Neural cell (in vitro differentiated cells): ENCODE data around the gene SH3GL3. TPM values are rescaled to one million over a fixed set of nuclear protein-coding genes. Genes with fewer than 3 reads are reported as not detected.

ENCODE experiments used
- H2AFZ ChIP-seq: fragments of 200-600, 300-800 bp; sonication (generic), shearing (Covaris generic); 2 replicates; pipeline ENCODE4 v1.6.0; 2014; ENCODE audit warnings: low read depth, mild to moderate bottlenecking, antibody characterized with exemption, low read length, moderate library complexity
- H3F3A ChIP-seq: fragments of 200-600 bp; shearing (Covaris generic); 2 replicates; pipeline ENCODE4 v1.6.1; 2016; ENCODE audit warnings: mild to moderate bottlenecking, moderate library complexity, mixed read lengths, antibody characterized with exemption, low read length; ENCODE audit not compliant: insufficient read depth, poor library complexity, severe bottlenecking
- H3K27ac ChIP-seq: fragments of 200-600, 300-800 bp; sonication (generic), shearing (Covaris generic); 2 replicates; pipeline ENCODE4 v1.5.1; 2014; ENCODE audit warnings: mild to moderate bottlenecking, low read length, moderate library complexity
- H3K27me3 ChIP-seq: fragments of 300-800, 200-600 bp; sonication (generic), shearing (Covaris generic); 2 replicates; pipeline ENCODE4 v1.6.0; 2014; ENCODE audit warnings: mild to moderate bottlenecking, low read depth, low read length, moderate library complexity; ENCODE audit not compliant: insufficient read depth
- H3K36me3 ChIP-seq: fragments of 300-800, 200-600 bp; sonication (generic), shearing (Covaris generic); 2 replicates; pipeline ENCODE4 v1.5.1; 2014; ENCODE audit warnings: mild to moderate bottlenecking, antibody characterized with exemption, low read length, moderate library complexity; ENCODE audit not compliant: insufficient read depth
- H3K4me2 ChIP-seq: fragments of 300-800, 200-600 bp; sonication (generic), shearing (Covaris generic); 2 replicates; pipeline ENCODE4 v1.6.0; 2014; ENCODE audit warnings: mild to moderate bottlenecking, low read length
- H3K4me3 ChIP-seq: fragments of 300-800, 200-600 bp; sonication (generic), shearing (Covaris generic); 2 replicates; pipeline ENCODE4 v1.5.1; 2014; ENCODE audit warnings: mild to moderate bottlenecking, low read length, moderate library complexity
- H3K79me2 ChIP-seq: fragments of 200-600 bp; shearing (Covaris generic); replicated peaks from 2 replicates; pipeline ENCODE4 v1.6.0; 2014; ENCODE audit warnings: mild to moderate bottlenecking, low read length, moderate library complexity; ENCODE audit not compliant: insufficient read depth
- H3K9ac ChIP-seq: fragments of 300-800, 200-600 bp; sonication (generic), shearing (Covaris generic); 2 replicates; pipeline ENCODE4 v1.6.1; 2016; ENCODE audit warnings: mild to moderate bottlenecking, low read length, mixed read lengths
- H3K9me2 ChIP-seq: fragments of 200-600 bp; shearing (Covaris generic); 2 replicates; pipeline ENCODE4 v1.6.1; 2016; ENCODE audit warnings: mild to moderate bottlenecking, low read length, mixed read lengths; ENCODE audit not compliant: insufficient read depth
- H3K9me3 ChIP-seq: fragments of 200-600, 300-800 bp; sonication (generic), shearing (Covaris generic); 2 replicates; pipeline ENCODE4 v1.6.1; 2016; ENCODE audit warnings: mild to moderate bottlenecking, mixed run types, low read length, moderate library complexity, mixed read lengths
- H4K20me1 ChIP-seq: fragments of 200-600 bp; shearing (Covaris generic); 2 replicates; pipeline ENCODE4 v1.6.1; 2016; ENCODE audit warnings: mild to moderate bottlenecking, mixed run types; ENCODE audit not compliant: insufficient read depth
- EP300 ChIP-seq: fragments of 450-650 bp; conservative IDR thresholded peaks from 2 replicates; pipeline ENCODE4 v1.6.1; 2014; ENCODE audit warnings: antibody characterized with exemption, mild to moderate bottlenecking, moderate library complexity; ENCODE audit not compliant: poor library complexity, severe bottlenecking
- EZH2 ChIP-seq: fragments of 200-600, 300-800 bp; shearing (Covaris generic), sonication (generic); IDR thresholded peaks from 2 replicates; pipeline ENCODE4 v1.6.1; 2014; ENCODE audit warnings: antibody characterized with exemption, low read length, borderline replicate concordance, mild to moderate bottlenecking; ENCODE audit not compliant: insufficient read depth, poor library complexity, severe bottlenecking
- MXI1 ChIP-seq: fragments of 450-650 bp; conservative IDR thresholded peaks from 2 replicates; pipeline ENCODE4 v1.6.1; 2014; ENCODE audit warnings: antibody characterized with exemption, mild to moderate bottlenecking; ENCODE audit not compliant: poor library complexity, severe bottlenecking
- POLR2AphosphoS5 ChIP-seq: IDR thresholded peaks from 2 replicates; pipeline ENCODE4 v1.6.1; 2012
- RAD21 ChIP-seq: fragments of 450-650 bp; conservative IDR thresholded peaks from 2 replicates; pipeline ENCODE4 v1.6.1; 2014; ENCODE audit warnings: antibody characterized with exemption, mild to moderate bottlenecking, moderate library complexity
- SMC3 ChIP-seq: fragments of 450-650 bp; conservative IDR thresholded peaks from 2 replicates; pipeline ENCODE4 v1.6.1; 2014; ENCODE audit warnings: antibody characterized with exemption, mild to moderate bottlenecking, moderate library complexity; ENCODE audit not compliant: poor library complexity
- TAF1 ChIP-seq: IDR thresholded peaks from 2 replicates; pipeline ENCODE4 v1.6.1; 2012; ENCODE audit warnings: low read depth
- polyA plus RNA-seq: library from polyadenylated mRNA; depleted of rRNA; stranded (reverse); fragments of >200 nt; gene quantifications from 2 replicates; pipeline ENCODE4 v1.2.3, GENCODE V29; 2014
- TF ChIP-seq, protein P1 (sequence below): IDR thresholded peaks from 2 replicates; pipeline ENCODE4 v1.6.1; 2012; ENCODE audit warnings: borderline replicate concordance
- TF ChIP-seq, protein P2 (sequence below): fragments of 450-650 bp; IDR thresholded peaks from 2 replicates; pipeline ENCODE4 v1.5.1; 2014; ENCODE audit warnings: antibody characterized with exemption, mild to moderate bottlenecking, moderate library complexity; ENCODE audit not compliant: poor library complexity, severe bottlenecking

Gene SH3GL3
- polyA plus RNA-seq, 1 donor from 2014 or later: 104 TPM

DNA sequence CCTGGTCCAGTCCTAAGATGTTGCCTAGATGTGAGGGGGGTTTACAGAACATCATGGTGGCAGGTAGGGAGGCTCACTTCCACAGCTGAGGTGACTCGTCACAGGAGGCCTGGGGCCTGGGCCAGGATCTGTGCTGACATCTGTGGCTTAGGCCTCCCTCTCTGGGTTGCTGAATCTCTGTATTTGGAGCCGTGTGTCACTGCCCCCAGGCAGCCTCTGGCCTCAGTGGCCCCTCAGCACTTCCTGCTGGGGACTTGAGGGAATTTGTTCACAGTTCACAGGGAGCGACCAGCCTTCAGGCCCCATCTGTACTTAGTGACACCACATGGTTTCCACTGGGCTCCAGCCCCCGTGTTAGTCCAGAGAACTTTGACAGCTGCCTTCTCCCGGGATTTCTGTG is 165.1 kb downstream of the SH3GL3 start:
- H3K27ac ChIP-seq: no peak overlapping the region
- H3F3A ChIP-seq: no peaks in the 10 kb centered on the region
- H4K20me1 ChIP-seq: no peaks in the 10 kb centered on the region
- H3K9me2 ChIP-seq: no peaks in the 10 kb centered on the region
- H3K9ac ChIP-seq: no peak overlapping the region
- H3K4me2 ChIP-seq: no peak overlapping the region
- H2AFZ ChIP-seq: no peak overlapping the region
- no peak overlapping the region for H3K4me3 ChIP-seq
- TF ChIP-seq EP300 (no peak), EZH2 (no peak), SMC3 (no peak), POLR2AphosphoS5 (no peak), RAD21 (no peak)
- TF ChIP-seq, protein P1, sequence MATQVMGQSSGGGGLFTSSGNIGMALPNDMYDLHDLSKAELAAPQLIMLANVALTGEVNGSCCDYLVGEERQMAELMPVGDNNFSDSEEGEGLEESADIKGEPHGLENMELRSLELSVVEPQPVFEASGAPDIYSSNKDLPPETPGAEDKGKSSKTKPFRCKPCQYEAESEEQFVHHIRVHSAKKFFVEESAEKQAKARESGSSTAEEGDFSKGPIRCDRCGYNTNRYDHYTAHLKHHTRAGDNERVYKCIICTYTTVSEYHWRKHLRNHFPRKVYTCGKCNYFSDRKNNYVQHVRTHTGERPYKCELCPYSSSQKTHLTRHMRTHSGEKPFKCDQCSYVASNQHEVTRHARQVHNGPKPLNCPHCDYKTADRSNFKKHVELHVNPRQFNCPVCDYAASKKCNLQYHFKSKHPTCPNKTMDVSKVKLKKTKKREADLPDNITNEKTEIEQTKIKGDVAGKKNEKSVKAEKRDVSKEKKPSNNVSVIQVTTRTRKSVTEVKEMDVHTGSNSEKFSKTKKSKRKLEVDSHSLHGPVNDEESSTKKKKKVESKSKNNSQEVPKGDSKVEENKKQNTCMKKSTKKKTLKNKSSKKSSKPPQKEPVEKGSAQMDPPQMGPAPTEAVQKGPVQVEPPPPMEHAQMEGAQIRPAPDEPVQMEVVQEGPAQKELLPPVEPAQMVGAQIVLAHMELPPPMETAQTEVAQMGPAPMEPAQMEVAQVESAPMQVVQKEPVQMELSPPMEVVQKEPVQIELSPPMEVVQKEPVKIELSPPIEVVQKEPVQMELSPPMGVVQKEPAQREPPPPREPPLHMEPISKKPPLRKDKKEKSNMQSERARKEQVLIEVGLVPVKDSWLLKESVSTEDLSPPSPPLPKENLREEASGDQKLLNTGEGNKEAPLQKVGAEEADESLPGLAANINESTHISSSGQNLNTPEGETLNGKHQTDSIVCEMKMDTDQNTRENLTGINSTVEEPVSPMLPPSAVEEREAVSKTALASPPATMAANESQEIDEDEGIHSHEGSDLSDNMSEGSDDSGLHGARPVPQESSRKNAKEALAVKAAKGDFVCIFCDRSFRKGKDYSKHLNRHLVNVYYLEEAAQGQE: no peak
- no peaks in the 10 kb centered on the region for H3K27me3 ChIP-seq
- no peaks in the 10 kb centered on the region for H3K79me2 ChIP-seq
- H3K36me3 ChIP-seq: no peaks in the 10 kb centered on the region
- no peaks in the 10 kb centered on the region for H3K9me3 ChIP-seq

DNA sequence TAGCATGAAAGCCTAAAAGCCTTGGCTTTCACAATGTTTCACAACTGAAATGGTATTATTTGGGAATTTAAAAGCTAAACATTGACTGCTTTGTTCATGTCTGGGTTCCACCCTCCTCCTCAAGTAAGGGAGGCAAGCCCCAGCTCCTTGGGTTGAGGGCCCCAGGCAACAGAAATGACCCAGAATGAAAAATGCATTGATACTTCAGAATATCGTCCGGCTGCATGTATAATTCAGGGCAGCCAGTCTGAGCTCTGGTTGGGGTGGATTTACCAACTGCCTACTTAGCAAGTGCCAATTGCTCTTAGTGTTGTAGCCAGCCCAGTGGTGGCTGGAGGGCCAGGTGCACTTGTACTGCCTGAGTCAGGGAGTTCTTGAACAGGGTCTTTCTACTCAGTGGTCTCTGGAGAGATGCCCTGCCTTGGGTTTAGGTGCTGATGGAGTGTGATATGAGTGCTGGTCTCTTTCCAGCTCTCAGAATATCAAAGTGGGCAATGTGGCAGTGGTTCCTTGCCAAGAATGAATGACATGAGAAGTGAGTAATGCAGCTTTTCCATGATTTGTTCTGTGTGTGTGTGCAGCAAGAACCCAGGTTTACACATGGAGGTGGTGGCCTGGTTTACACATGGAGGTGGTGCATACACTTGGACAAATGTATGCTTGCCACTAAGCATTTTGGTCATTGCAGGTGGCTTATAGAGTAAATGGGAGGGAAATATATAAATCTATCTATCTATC is 165.9 kb downstream of the SH3GL3 start:
- H3K9me3 ChIP-seq: no peaks in the 10 kb centered on the region
- TF ChIP-seq RAD21 (no peak), EP300 (no peak), MXI1 (no peak), TAF1 (no peak), EZH2 (no peak), POLR2AphosphoS5 (no peak), SMC3 (no peak)
- TF ChIP-seq, protein P1: no peak
- TF ChIP-seq, protein P2, sequence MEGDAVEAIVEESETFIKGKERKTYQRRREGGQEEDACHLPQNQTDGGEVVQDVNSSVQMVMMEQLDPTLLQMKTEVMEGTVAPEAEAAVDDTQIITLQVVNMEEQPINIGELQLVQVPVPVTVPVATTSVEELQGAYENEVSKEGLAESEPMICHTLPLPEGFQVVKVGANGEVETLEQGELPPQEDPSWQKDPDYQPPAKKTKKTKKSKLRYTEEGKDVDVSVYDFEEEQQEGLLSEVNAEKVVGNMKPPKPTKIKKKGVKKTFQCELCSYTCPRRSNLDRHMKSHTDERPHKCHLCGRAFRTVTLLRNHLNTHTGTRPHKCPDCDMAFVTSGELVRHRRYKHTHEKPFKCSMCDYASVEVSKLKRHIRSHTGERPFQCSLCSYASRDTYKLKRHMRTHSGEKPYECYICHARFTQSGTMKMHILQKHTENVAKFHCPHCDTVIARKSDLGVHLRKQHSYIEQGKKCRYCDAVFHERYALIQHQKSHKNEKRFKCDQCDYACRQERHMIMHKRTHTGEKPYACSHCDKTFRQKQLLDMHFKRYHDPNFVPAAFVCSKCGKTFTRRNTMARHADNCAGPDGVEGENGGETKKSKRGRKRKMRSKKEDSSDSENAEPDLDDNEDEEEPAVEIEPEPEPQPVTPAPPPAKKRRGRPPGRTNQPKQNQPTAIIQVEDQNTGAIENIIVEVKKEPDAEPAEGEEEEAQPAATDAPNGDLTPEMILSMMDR: no peak
- no peak overlapping the region for H3K27ac ChIP-seq

More for the DNA sequence above, 165.9 kb downstream of the SH3GL3 start:
- no peaks in the 10 kb centered on the region for H3K79me2 ChIP-seq
- no peaks in the 10 kb centered on the region for H3K9me2 ChIP-seq
- H3K4me2 ChIP-seq: no peak overlapping the region
- H3F3A ChIP-seq: no peaks in the 10 kb centered on the region
- no peaks in the 10 kb centered on the region for H3K36me3 ChIP-seq
- no peaks in the 10 kb centered on the region for H4K20me1 ChIP-seq
- H3K27me3 ChIP-seq: no peaks in the 10 kb centered on the region
- no peak overlapping the region for H2AFZ ChIP-seq
- H3K9ac ChIP-seq: no peak overlapping the region
- H3K4me3 ChIP-seq: no peak overlapping the region
